GM12878 (cell line): ENCODE results near the gene RYR2. TPM values are rescaled to one million over a fixed set of nuclear protein-coding genes. Genes with fewer than 3 reads are reported as not detected.

ENCODE experiments used
- ATAC-seq: fragments of 200-7000 bp; cut with Tn5 transposase; 3 replicates; pipeline ENCODE4 v1.9.1; 2020; ENCODE audit warnings: mild to moderate bottlenecking, moderate library complexity
- BruUV-seq: library from RNA; stranded (reverse); fragments of 400-500 nt; replicated peaks from 2 replicates; lab custom pipeline; 2021; lab: Mats Ljungman, UMichigan
- CTCF ChIA-PET: fragments of 300-600 bp; sonication (Branson Sonifier 250); formaldehyde crosslinking; extraction: SDS; loops from one replicate; lab custom pipeline; 2021; ENCODE audit warnings: inconsistent platforms; lab: Yijun Ruan, JAX
- POLR2A ChIA-PET: fragments of 350-600 bp; formaldehyde crosslinking; extraction: SDS; loops from one replicate; lab custom pipeline; 2021; ENCODE audit warnings: inconsistent platforms; lab: Charles Lee
- RAD21 ChIA-PET: fragments of 300-600 bp; sonication (Branson Sonifier 250); formaldehyde crosslinking; loops from one replicate; lab custom pipeline; 2023; ENCODE audit warnings: antibody characterized with exemption; ENCODE audit not compliant: unreplicated experiment; lab: Charles Lee
- SMC1A ChIA-PET: fragments of 300-600 bp; sonication (Branson Sonifier 250); formaldehyde crosslinking; loops from one replicate; lab custom pipeline; 2023; ENCODE audit not compliant: unreplicated experiment, uncharacterized antibody; lab: Charles Lee
- DNase-seq: peaks from one replicate; pipeline ENCODE4 v3.0.0-alpha.2; 2011; ENCODE audit warnings: low read depth, low spot score
- FAIRE-seq: peaks from 3 replicates; lab custom pipeline; 2011; peaks lifted over from hg19 to GRCh38; lab: Jason Lieb, UNC
- H2AFZ ChIP-seq: 2 replicates; pipeline ENCODE4 v1.6.0; 2011; ENCODE audit warnings: low read depth, low read length, control low read depth; ENCODE audit not compliant: control insufficient read depth
- H3K27ac ChIP-seq: 2 replicates; pipeline ENCODE4 v1.5.1; 2011; ENCODE audit warnings: control low read depth; ENCODE audit not compliant: control insufficient read depth, insufficient read depth
- H3K27me3 ChIP-seq, 2 experiments: replicated peaks in 1 of 2; 2 replicates each; pipeline versions ENCODE4 v1.6.0 to v1.6.1; 2011; ENCODE audit warnings: low read length in 1 of 2; ENCODE audit not compliant: control insufficient read depth in 2 of 2, insufficient read depth in 2 of 2
- H3K36me3 ChIP-seq, 2 experiments: 2 replicates each; pipeline ENCODE4 v1.5.1; 2011; ENCODE audit warnings: low read length in 1 of 2; ENCODE audit not compliant: control insufficient read depth in 2 of 2, insufficient read depth in 2 of 2
- H3K4me1 ChIP-seq: 2 replicates; pipeline ENCODE4 v1.6.1; 2011; ENCODE audit warnings: mild to moderate bottlenecking, low read length, moderate library complexity, mixed read lengths; ENCODE audit not compliant: control insufficient read depth, insufficient read depth
- H3K4me2 ChIP-seq: 2 replicates; pipeline ENCODE4 v1.6.0; 2011; ENCODE audit warnings: control low read depth; ENCODE audit not compliant: control insufficient read depth, insufficient read depth
- H3K4me3 ChIP-seq: fragments of 200-600 bp; sonication (generic); 2 replicates; pipeline ENCODE4 v1.5.1; 2016
- H3K79me2 ChIP-seq: 2 replicates; pipeline ENCODE4 v1.6.0; 2011; ENCODE audit warnings: low read length; ENCODE audit not compliant: control insufficient read depth, insufficient read depth
- H3K9ac ChIP-seq: 2 replicates; pipeline ENCODE4 v1.8.0; 2011; ENCODE audit warnings: low read length, control low read depth, mixed read lengths; ENCODE audit not compliant: control insufficient read depth, insufficient read depth
- H3K9me3 ChIP-seq: replicated peaks from 3 replicates; pipeline ENCODE4 v1.5.1; 2011; ENCODE audit warnings: mild to moderate bottlenecking, low read length; ENCODE audit not compliant: control insufficient read depth, insufficient read depth
- H4K20me1 ChIP-seq: 2 replicates; pipeline ENCODE4 v1.6.0; 2011; ENCODE audit not compliant: control insufficient read depth, insufficient read depth
- ASH2L ChIP-seq: fragments of 300-600, 200-600 bp; sonication (generic); IDR thresholded peaks from 2 replicates; pipeline ENCODE4 v1.6.1; 2017; ENCODE audit warnings: low read depth, mild to moderate bottlenecking, borderline replicate concordance
- ATF7 ChIP-seq: fragments of 450-650 bp; IDR thresholded peaks from 2 replicates; pipeline ENCODE4 v1.6.1; 2016; ENCODE audit warnings: low read depth, mild to moderate bottlenecking
- BMI1 ChIP-seq: fragments of 450-650 bp; IDR thresholded peaks from 2 replicates; pipeline ENCODE4 v1.6.1; 2016; ENCODE audit warnings: mild to moderate bottlenecking, moderate library complexity, borderline replicate concordance
- CREM ChIP-seq: IDR thresholded peaks from 2 replicates; pipeline ENCODE4 v1.6.1; 2014; ENCODE audit warnings: antibody characterized with exemption, low read depth
- JUNB ChIP-seq: IDR thresholded peaks from 2 replicates; pipeline ENCODE4 v1.6.1; 2016; ENCODE audit warnings: antibody characterized with exemption, mild to moderate bottlenecking
- LARP7 ChIP-seq: fragments of 450-650 bp; IDR thresholded peaks from 2 replicates; pipeline ENCODE4 v1.6.1; 2017; ENCODE audit warnings: mild to moderate bottlenecking
- NFXL1 ChIP-seq: fragments of 450-650 bp; IDR thresholded peaks from 2 replicates; pipeline ENCODE4 v1.6.1; 2017; ENCODE audit warnings: antibody characterized with exemption, mild to moderate bottlenecking, borderline replicate concordance
- SP1 ChIP-seq: IDR thresholded peaks from one replicate; pipeline ENCODE4 v1.6.1; 2011; ENCODE audit warnings: low read depth, low read length
- STAT3 ChIP-seq: IDR thresholded peaks from 2 replicates; pipeline ENCODE4 v1.6.1; 2011; ENCODE audit warnings: low read depth, low read length, improper control_type of control experiment
- ZNF207 ChIP-seq: fragments of 450-650 bp; IDR thresholded peaks from 2 replicates; pipeline ENCODE4 v1.6.1; 2014; ENCODE audit warnings: antibody characterized with exemption, mild to moderate bottlenecking, borderline replicate concordance
- WGBS: methylation state at CpG from one replicate; pipeline ENCODE4 v1.1.6; 2016; ENCODE audit warnings: low lambda C conversion rate; ENCODE audit not compliant: insufficient replicate concordance, insufficient coverage; ENCODE audit errors: missing lambda C conversion rate; 5-methylcytosine and 5-hydroxymethylcytosine counted together
- in situ Hi-C: fragments of 300-500 bp; cut with MboI; formaldehyde crosslinking; loops from 9 replicates; pipeline ENCODE4 v1.14.3; 2018; ENCODE audit warnings: mixed read lengths
- intact Hi-C: fragments of 100-400 bp; cut with micrococcal nuclease; formaldehyde crosslinking; loops from one replicate; pipeline ENCODE4 v1.14.2; 2022; ENCODE audit not compliant: unreplicated experiment
- polyA plus RNA-seq, 11 experiments: library from polyadenylated mRNA; depleted of rRNA in 4 of 11; unstranded in 6 of 11; stranded (reverse) in 5 of 11; fragments of >200 nt; fragmentation: Nextera tagmentation in 4 of 11; fragmentation: Illumina TruSeq in 1 of 11; extraction: Ambion mirVana in 4 of 11; extraction: Trizol in 1 of 11; gene quantifications; 1 replicate in 1 of 11; 2 replicates in 10 of 11; pipeline versions ENCODE4 v1.2.1 to v1.2.3, GENCODE V29; 2011 to 2016; ENCODE audit warnings: inconsistent platforms in 2 of 11, missing spikeins in 2 of 11, low read depth in 1 of 11
- total RNA-seq, 4 experiments: library from RNA; depleted of rRNA in 3 of 4; stranded (reverse); fragments of >200 nt in 3 of 4; fragmentation: Illumina TruSeq in 1 of 4; extraction: Trizol in 1 of 4; gene quantifications; 2 replicates each; pipeline versions ENCODE4 v1.2.1 to v1.2.3, GENCODE V29; 2013 to 2021
- TF ChIP-seq, protein P1 (sequence below): fragments of 450-650 bp; formaldehyde crosslinking; IDR thresholded peaks from 2 replicates; pipeline ENCODE4 v1.4.0; 2020; ENCODE audit warnings: mild to moderate bottlenecking, moderate library complexity
- TF ChIP-seq, protein P2 (sequence below): fragments of 450-650 bp; IDR thresholded peaks from 2 replicates; pipeline ENCODE4 v1.6.1; 2017; ENCODE audit warnings: antibody characterized with exemption, mild to moderate bottlenecking, moderate library complexity
- TF ChIP-seq, protein P3 (sequence below): fragments of 450-650 bp; IDR thresholded peaks from 2 replicates; pipeline ENCODE4 v1.6.1; 2018; ENCODE audit warnings: mild to moderate bottlenecking, low read depth, moderate library complexity; ENCODE audit not compliant: partially characterized antibody
- TF ChIP-seq, protein P4 (sequence below): IDR thresholded peaks from 2 replicates; pipeline ENCODE4 v1.6.1; 2011; ENCODE audit warnings: low read depth, low read length, improper control_type of control experiment, borderline replicate concordance

Gene RYR2
- total and polyA plus RNA-seq, 10 of the 15 experiments (the other 5 are each of a cell fraction or from before 2014, with no cell fraction given) = 0.01 to 0.04 TPM; not detected in 8

DNA sequence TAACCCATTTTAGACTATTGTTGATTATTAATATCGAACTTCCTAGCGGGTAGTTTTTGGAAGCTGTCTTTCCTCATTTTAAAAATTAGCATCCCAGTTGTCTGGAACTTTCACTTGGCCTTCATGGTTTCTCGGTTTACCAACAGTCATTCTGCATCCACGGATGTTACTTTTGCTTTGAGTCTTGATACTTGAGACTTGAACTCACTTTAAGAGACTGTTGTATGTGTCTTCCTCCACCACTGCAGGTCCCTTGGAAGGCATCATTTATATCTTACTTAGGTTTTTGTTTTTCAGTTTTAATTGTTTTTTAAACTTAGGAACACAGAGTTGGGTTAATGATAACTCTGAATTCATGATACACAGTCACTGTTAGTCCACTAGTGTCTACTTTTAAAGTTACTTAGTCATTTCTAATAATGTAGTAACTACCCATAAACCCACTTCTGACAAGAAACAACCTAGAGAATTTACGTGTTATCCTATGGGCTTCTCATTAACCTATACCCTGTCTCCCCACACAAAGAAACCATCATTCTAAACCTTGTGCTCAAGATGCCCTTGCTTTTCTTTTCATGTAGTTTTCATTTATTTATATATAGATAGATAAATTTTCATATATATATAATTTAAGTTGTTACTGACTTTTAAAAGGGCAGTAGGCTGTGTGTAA is 696.1 kb downstream of the RYR2 start:
- H3K4me2 ChIP-seq = no peak overlapping the region
- FAIRE-seq (no peak), DNase-seq (no peak), ATAC-seq (no peak)
- no peaks in the 10 kb centered on the region for H3K4me1 ChIP-seq
- ChIA-PET RAD21 (no interaction called here), CTCF (no interaction called here), POLR2A (no interaction called here), SMC1A (no interaction called here)
- H3K79me2 ChIP-seq = no peaks in the 10 kb centered on the region
- no peaks in the 10 kb centered on the region for H3K27me3 ChIP-seq
- H3K4me3 ChIP-seq = no peak overlapping the region
- intact Hi-C loops = no loop called here
- H3K9ac ChIP-seq = no peak overlapping the region
- in situ Hi-C loops = no loop called here
- no peaks in the 10 kb centered on the region for H3K9me3 ChIP-seq
- no peak overlapping the region for H2AFZ ChIP-seq
- no peak overlapping the region for H3K27ac ChIP-seq
- H3K36me3 ChIP-seq = no peaks in the 10 kb centered on the region
- no peaks in the 10 kb centered on the region for H4K20me1 ChIP-seq
- BruUV-seq = no TSS peak
- WGBS = 5% methylated on average over 5 of the region's 5 CpGs
- TF ChIP-seq CREM (no peak), ASH2L (no peak), STAT3 (no peak), SP1 (no peak), LARP7 (no peak), ZNF207 (no peak), JUNB (no peak), NFXL1 (no peak), BMI1 (no peak), ATF7 (no peak)
- TF ChIP-seq, protein P1, sequence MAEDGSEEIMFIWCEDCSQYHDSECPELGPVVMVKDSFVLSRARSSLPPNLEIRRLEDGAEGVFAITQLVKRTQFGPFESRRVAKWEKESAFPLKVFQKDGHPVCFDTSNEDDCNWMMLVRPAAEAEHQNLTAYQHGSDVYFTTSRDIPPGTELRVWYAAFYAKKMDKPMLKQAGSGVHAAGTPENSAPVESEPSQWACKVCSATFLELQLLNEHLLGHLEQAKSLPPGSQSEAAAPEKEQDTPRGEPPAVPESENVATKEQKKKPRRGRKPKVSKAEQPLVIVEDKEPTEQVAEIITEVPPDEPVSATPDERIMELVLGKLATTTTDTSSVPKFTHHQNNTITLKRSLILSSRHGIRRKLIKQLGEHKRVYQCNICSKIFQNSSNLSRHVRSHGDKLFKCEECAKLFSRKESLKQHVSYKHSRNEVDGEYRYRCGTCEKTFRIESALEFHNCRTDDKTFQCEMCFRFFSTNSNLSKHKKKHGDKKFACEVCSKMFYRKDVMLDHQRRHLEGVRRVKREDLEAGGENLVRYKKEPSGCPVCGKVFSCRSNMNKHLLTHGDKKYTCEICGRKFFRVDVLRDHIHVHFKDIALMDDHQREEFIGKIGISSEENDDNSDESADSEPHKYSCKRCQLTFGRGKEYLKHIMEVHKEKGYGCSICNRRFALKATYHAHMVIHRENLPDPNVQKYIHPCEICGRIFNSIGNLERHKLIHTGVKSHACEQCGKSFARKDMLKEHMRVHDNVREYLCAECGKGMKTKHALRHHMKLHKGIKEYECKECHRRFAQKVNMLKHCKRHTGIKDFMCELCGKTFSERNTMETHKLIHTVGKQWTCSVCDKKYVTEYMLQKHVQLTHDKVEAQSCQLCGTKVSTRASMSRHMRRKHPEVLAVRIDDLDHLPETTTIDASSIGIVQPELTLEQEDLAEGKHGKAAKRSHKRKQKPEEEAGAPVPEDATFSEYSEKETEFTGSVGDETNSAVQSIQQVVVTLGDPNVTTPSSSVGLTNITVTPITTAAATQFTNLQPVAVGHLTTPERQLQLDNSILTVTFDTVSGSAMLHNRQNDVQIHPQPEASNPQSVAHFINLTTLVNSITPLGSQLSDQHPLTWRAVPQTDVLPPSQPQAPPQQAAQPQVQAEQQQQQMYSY (CRISPR knock-in tag) = no peak
- TF ChIP-seq, protein P2, sequence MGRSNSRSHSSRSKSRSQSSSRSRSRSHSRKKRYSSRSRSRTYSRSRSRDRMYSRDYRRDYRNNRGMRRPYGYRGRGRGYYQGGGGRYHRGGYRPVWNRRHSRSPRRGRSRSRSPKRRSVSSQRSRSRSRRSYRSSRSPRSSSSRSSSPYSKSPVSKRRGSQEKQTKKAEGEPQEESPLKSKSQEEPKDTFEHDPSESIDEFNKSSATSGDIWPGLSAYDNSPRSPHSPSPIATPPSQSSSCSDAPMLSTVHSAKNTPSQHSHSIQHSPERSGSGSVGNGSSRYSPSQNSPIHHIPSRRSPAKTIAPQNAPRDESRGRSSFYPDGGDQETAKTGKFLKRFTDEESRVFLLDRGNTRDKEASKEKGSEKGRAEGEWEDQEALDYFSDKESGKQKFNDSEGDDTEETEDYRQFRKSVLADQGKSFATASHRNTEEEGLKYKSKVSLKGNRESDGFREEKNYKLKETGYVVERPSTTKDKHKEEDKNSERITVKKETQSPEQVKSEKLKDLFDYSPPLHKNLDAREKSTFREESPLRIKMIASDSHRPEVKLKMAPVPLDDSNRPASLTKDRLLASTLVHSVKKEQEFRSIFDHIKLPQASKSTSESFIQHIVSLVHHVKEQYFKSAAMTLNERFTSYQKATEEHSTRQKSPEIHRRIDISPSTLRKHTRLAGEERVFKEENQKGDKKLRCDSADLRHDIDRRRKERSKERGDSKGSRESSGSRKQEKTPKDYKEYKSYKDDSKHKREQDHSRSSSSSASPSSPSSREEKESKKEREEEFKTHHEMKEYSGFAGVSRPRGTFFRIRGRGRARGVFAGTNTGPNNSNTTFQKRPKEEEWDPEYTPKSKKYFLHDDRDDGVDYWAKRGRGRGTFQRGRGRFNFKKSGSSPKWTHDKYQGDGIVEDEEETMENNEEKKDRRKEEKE = no peak
- TF ChIP-seq, protein P3, sequence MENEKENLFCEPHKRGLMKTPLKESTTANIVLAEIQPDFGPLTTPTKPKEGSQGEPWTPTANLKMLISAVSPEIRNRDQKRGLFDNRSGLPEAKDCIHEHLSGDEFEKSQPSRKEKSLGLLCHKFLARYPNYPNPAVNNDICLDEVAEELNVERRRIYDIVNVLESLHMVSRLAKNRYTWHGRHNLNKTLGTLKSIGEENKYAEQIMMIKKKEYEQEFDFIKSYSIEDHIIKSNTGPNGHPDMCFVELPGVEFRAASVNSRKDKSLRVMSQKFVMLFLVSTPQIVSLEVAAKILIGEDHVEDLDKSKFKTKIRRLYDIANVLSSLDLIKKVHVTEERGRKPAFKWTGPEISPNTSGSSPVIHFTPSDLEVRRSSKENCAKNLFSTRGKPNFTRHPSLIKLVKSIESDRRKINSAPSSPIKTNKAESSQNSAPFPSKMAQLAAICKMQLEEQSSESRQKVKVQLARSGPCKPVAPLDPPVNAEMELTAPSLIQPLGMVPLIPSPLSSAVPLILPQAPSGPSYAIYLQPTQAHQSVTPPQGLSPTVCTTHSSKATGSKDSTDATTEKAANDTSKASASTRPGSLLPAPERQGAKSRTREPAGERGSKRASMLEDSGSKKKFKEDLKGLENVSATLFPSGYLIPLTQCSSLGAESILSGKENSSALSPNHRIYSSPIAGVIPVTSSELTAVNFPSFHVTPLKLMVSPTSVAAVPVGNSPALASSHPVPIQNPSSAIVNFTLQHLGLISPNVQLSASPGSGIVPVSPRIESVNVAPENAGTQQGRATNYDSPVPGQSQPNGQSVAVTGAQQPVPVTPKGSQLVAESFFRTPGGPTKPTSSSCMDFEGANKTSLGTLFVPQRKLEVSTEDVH = no peak
- TF ChIP-seq, protein P4, sequence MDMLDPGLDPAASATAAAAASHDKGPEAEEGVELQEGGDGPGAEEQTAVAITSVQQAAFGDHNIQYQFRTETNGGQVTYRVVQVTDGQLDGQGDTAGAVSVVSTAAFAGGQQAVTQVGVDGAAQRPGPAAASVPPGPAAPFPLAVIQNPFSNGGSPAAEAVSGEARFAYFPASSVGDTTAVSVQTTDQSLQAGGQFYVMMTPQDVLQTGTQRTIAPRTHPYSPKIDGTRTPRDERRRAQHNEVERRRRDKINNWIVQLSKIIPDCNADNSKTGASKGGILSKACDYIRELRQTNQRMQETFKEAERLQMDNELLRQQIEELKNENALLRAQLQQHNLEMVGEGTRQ = no peak
